ENCODE results near the gene NIBAN1. TPM values are rescaled to one million over a fixed set of nuclear protein-coding genes. Genes with fewer than 3 reads are reported as not detected.

NIBAN1 gene
- polyA plus RNA-seq, 1 donor from 2014 or later: 0.09 TPM

- Histone ChIP-seq H3K9me2 (ENCODE audit: insufficient read depth, low read length) (no peaks in the 10 kb centered on the region), H3K9ac (ENCODE audit: low read length) (no peak overlapping the region), H2AFZ (ENCODE audit: low read depth, low read length) (no peak overlapping the region), H3K36me3 (ENCODE audit: insufficient read depth, low read length) (no peaks in the 10 kb centered on the region), H3K27ac (ENCODE audit: low read length) (no peak overlapping the region), H3K27me3 (ENCODE audit: insufficient read depth, low read depth, low read length) (no peaks in the 10 kb centered on the region), H3K9me3 (ENCODE audit: low read length) (peaks cover 3% of the 10 kb centered on the region), H3K4me2 (ENCODE audit: low read length) (no peak overlapping the region), H4K20me1 (ENCODE audit: insufficient read depth) (no peaks in the 10 kb centered on the region), H3F3A (ENCODE audit: insufficient read depth, low read length, poor library complexity, severe bottlenecking) (no peaks in the 10 kb centered on the region), H3K79me2 (replicated peaks; ENCODE audit: insufficient read depth, low read length) (no peaks in the 10 kb centered on the region), H3K4me3 (ENCODE audit: low read length) (no peak overlapping the region)
- TF ChIP-seq RAD21 (conservative IDR thresholded peaks at IDR 0.05) (no peak), CTCF (IDR thresholded peaks at IDR 0.05; ENCODE audit: poor library complexity, severe bottlenecking) (no peak), REST (IDR thresholded peaks at IDR 0.05; ENCODE audit: borderline replicate concordance) (no peak), EP300 (conservative IDR thresholded peaks at IDR 0.05; ENCODE audit: poor library complexity, severe bottlenecking) (no peak), POLR2AphosphoS5 (IDR thresholded peaks at IDR 0.05) (no peak)
These were observed 38.1 kb downstream of the NIBAN1 start for GRCh38 chr1:184935920-184936798.

GRCh38 chr1:184933944-184934343 is 40.4 kb downstream of the NIBAN1 start:
- no peaks in the 10 kb centered on the region for H3K79me2 ChIP-seq (replicated peaks; ENCODE audit: insufficient read depth, low read length)
- no peaks in the 10 kb centered on the region for H3K9me2 ChIP-seq (ENCODE audit: insufficient read depth, low read length)
- no peaks in the 10 kb centered on the region for H3K36me3 ChIP-seq (ENCODE audit: insufficient read depth, low read length)
- no peak overlapping the region for H3K9ac ChIP-seq (ENCODE audit: low read length)
- no peaks in the 10 kb centered on the region for H3K27me3 ChIP-seq (ENCODE audit: insufficient read depth, low read depth, low read length)
- H3F3A ChIP-seq (ENCODE audit: insufficient read depth, low read length, poor library complexity, severe bottlenecking): no peaks in the 10 kb centered on the region
- H4K20me1 ChIP-seq (ENCODE audit: insufficient read depth): no peaks in the 10 kb centered on the region
- H3K9me3 ChIP-seq (ENCODE audit: low read length): no peaks in the 10 kb centered on the region
- H3K27ac ChIP-seq (ENCODE audit: low read length): no peak overlapping the region
- no peak overlapping the region for H2AFZ ChIP-seq (ENCODE audit: low read depth, low read length)
- no peak overlapping the region for H3K4me2 ChIP-seq (ENCODE audit: low read length)
- H3K4me3 ChIP-seq (ENCODE audit: low read length): no peak overlapping the region
- TF ChIP-seq CTCF (IDR thresholded peaks at IDR 0.05; ENCODE audit: poor library complexity, severe bottlenecking) (no peak), TAF1 (IDR thresholded peaks at IDR 0.05; ENCODE audit: low read depth) (no peak), SMC3 (conservative IDR thresholded peaks at IDR 0.05; ENCODE audit: poor library complexity) (no peak), POLR2AphosphoS5 (IDR thresholded peaks at IDR 0.05) (no peak), REST (IDR thresholded peaks at IDR 0.05; ENCODE audit: borderline replicate concordance) (no peak), MXI1 (conservative IDR thresholded peaks at IDR 0.05; ENCODE audit: poor library complexity, severe bottlenecking) (no peak), EZH2 (IDR thresholded peaks at IDR 0.05; ENCODE audit: borderline replicate concordance, insufficient read depth, low read length, poor library complexity, severe bottlenecking) (no peak), RAD21 (conservative IDR thresholded peaks at IDR 0.05) (no peak), EP300 (conservative IDR thresholded peaks at IDR 0.05; ENCODE audit: poor library complexity, severe bottlenecking) (no peak)

Measured in neural cell (in vitro differentiated cells).